HUES64 (cell line): ENCODE measurements around the gene MCTS1. TPM values are rescaled to one million over a fixed set of nuclear protein-coding genes. Genes with fewer than 3 reads are reported as not detected.

ENCODE experiments used
- H3K27ac ChIP-seq: 2 replicates; pipeline ENCODE4 v1.7.0; 2013; ENCODE audit warnings: low read depth, low read length, inconsistent platforms
- H3K27me3 ChIP-seq: 2 replicates; pipeline ENCODE4 v1.6.1; 2013; ENCODE audit warnings: mild to moderate bottlenecking, low read length; ENCODE audit not compliant: insufficient read depth
- H3K36me3 ChIP-seq: 2 replicates; pipeline ENCODE4 v1.6.1; 2013; ENCODE audit warnings: mild to moderate bottlenecking, low read length; ENCODE audit not compliant: insufficient read depth
- H3K4me1 ChIP-seq: 2 replicates; pipeline ENCODE4 v1.6.1; 2013; ENCODE audit warnings: mild to moderate bottlenecking, low read length, moderate library complexity; ENCODE audit not compliant: insufficient read depth
- H3K4me3 ChIP-seq: 2 replicates; pipeline ENCODE4 v1.5.1; 2013; ENCODE audit warnings: mild to moderate bottlenecking, low read length, moderate library complexity
- H3K9ac ChIP-seq: 2 replicates; pipeline ENCODE4 v1.6.1; 2013; ENCODE audit warnings: mild to moderate bottlenecking, low read depth, low read length
- H3K9me3 ChIP-seq: 2 replicates; pipeline ENCODE4 v1.6.1; 2013; ENCODE audit warnings: low read depth, low read length; ENCODE audit not compliant: insufficient read depth
- WGBS: fragments of 150-250, 120-280 bp; methylation state at CpG from one replicate; pipeline ENCODE4 v1.1.7; 2013; ENCODE audit warnings: missing lambda C conversion rate; 5-methylcytosine and 5-hydroxymethylcytosine counted together
- polyA plus RNA-seq, 2 experiments: library from polyadenylated mRNA; stranded (reverse); fragments of 50-300 nt; gene quantifications; one replicate each; pipeline ENCODE4 v1.2.3, GENCODE V29; 2013

Gene MCTS1, protein sequence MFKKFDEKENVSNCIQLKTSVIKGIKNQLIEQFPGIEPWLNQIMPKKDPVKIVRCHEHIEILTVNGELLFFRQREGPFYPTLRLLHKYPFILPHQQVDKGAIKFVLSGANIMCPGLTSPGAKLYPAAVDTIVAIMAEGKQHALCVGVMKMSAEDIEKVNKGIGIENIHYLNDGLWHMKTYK
- 33.2 TPM for polyA plus RNA-seq (2013, experiment 1 of 2)
- 37.3 TPM for polyA plus RNA-seq (2013, experiment 2 of 2)

- H3K36me3 ChIP-seq, result peaks cover 6% of the 10 kb centered on the region; the same call in 1 of the 2 replicates
- no peaks in the 10 kb centered on the region; the same call in 1 of the 2 replicates for H3K4me1 ChIP-seq
- peak within 1 kb of the TSS; percentile 85 for H3K4me3 ChIP-seq
- no peaks in the 10 kb centered on the region for H3K27me3 ChIP-seq
- WGBS, result under 1% methylated on average over 25 of the region's 31 CpGs
- H3K9me3 ChIP-seq, result no peaks in the 10 kb centered on the region
- peak within 1 kb of the TSS; percentile 77 for H3K9ac ChIP-seq
- H3K27ac ChIP-seq, result peak within 1 kb of the TSS; percentile 95
Observed at GRCh38 chrX:120603707-120604360, at the start of gene MCTS1. Gene MCTS1 (plus strand): TSS chrX:120604101. CDS start chrX:120604237, 136 bp downstream.

DNA sequence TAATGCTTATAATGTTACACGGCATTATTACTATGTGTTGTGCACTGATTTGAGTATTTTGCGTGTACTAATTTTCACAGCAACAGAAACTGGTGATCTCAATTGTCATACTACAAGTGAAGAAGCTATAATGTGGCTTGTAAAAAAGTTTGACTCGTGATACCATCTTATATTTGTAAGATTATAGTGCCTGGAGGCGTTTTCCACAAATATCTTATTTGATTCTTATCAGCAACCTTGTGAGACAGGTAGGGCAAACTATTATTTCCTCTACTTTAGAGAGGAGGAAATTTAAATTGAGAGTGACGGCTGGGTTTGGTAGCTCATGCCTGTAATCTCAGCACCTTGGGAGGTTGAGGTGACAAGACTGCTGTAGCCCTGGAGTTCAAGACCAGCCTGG is 47.6 kb upstream of the MCTS1 start:
- H3K4me3 ChIP-seq, result no peak overlapping the region

GRCh38 chrX:120559804-120560203 is 44.1 kb upstream of the MCTS1 start:
- peak overlapping the region; percentile 90 for H3K9ac ChIP-seq
- H3K4me3 ChIP-seq, result peak overlapping the region; percentile 92
- no peaks in the 10 kb centered on the region for H3K9me3 ChIP-seq
- 3% methylated on average over 6 of the region's 7 CpGs for WGBS
- no peaks in the 10 kb centered on the region for H3K27me3 ChIP-seq
- H3K27ac ChIP-seq, result peak overlapping the region; percentile 98; the same call in 1 of the 2 replicates
- peaks cover 18% of the 10 kb centered on the region; the same call in 1 of the 2 replicates for H3K36me3 ChIP-seq
- H3K4me1 ChIP-seq, result 0 out of 2 replicates have a peak, but pooled peaks cover 8% of the 10 kb centered on the region

More for the DNA sequence above, 47.6 kb upstream of the MCTS1 start:
- no peak overlapping the region for H3K27ac ChIP-seq
- H3K27me3 ChIP-seq, result no peaks in the 10 kb centered on the region
- H3K4me1 ChIP-seq, result no peaks in the 10 kb centered on the region
- no peaks in the 10 kb centered on the region for H3K9me3 ChIP-seq
- no peak overlapping the region for H3K9ac ChIP-seq
- WGBS, result 93% methylated on average over 3 of the region's 5 CpGs
- peaks cover 24% of the 10 kb centered on the region; the same call in 1 of the 2 replicates for H3K36me3 ChIP-seq

- peak overlapping the region; percentile 98 for H3K27ac ChIP-seq
- H3K4me1 ChIP-seq, result 0 out of 2 replicates have a peak, but pooled peaks cover 8% of the 10 kb centered on the region
- H3K27me3 ChIP-seq, result no peaks in the 10 kb centered on the region
- H3K9ac ChIP-seq, result peak overlapping the region; percentile 90
- H3K36me3 ChIP-seq, result peaks cover 16% of the 10 kb centered on the region; the same call in 1 of the 2 replicates
- no peaks in the 10 kb centered on the region for H3K9me3 ChIP-seq
- WGBS, result 2% methylated on average over 8 of the region's 10 CpGs
- H3K4me3 ChIP-seq, result peak overlapping the region; percentile 92
Observed at GRCh38 chrX:120560405-120560841, 43.5 kb upstream of the MCTS1 start.

- H3K27ac ChIP-seq, result peak within 1 kb of the TSS; percentile 98
- 0 out of 2 replicates have a peak, but pooled peaks cover 8% of the 10 kb centered on the region for H3K4me1 ChIP-seq
- WGBS, result under 1% methylated on average over 45 of the region's 54 CpGs
- H3K4me3 ChIP-seq, result peak within 1 kb of the TSS; percentile 92
- H3K36me3 ChIP-seq, result peaks cover 13% of the 10 kb centered on the region; the same call in 1 of the 2 replicates
- no peaks in the 10 kb centered on the region for H3K27me3 ChIP-seq
- H3K9me3 ChIP-seq, result no peaks in the 10 kb centered on the region
- H3K9ac ChIP-seq, result peak within 1 kb of the TSS; percentile 90
Observed at GRCh38 chrX:120560842-120561633, 42.9 kb upstream of the MCTS1 start, which contains the start of gene CUL4B. Gene CUL4B (minus strand): TSS chrX:120560962. CDS start chrX:120560638, 324 bp downstream.

DNA sequence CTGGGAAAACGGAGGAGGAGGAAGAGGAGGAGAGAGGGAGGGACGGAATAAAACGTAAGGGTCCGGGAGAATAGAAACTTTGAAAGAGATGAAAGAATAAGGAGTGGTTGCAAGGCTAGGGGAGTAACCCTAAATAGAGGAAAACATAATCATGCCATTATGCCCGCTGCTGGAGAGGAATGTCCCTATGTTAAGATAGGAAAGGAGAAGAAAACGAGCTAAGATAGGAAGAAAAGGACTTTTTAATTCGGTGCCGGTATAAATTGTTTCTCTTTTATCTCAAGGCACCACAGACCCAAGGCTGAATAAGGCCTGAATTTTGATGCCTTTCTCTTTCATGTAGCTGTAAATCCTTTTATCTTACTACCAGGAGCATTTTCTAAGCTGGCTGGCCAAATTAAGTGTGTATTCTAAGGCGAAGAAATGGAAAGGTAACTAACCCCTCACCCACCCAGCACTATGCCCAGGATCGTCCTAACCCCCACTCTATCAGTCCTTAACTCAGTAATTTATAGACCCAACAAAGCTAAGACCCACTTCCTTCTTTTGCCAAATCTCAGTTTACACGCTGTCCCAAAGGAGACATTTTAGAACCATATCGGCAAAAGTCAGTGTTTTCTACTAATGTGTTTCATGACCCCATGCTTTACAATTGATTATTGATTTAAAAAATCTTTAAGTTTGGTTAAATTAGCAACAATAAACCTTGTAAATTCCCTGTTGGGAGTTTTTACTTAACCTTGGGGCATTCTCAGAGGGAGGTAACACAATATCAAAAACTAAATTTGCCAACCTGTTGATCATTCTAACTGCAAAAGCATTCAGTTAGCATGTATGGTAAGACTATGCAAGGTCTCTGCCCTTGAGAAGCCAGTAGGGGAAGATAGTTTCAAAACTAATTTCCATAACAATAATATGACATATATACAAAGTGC is 42.0 kb upstream of the MCTS1 start:
- Histone ChIP-seq H3K4me3 (peak overlapping the region; percentile 83), H3K27ac (peak overlapping the region; percentile 78)
- WGBS, result 14% methylated on average over 12 of the region's 12 CpGs

DNA sequence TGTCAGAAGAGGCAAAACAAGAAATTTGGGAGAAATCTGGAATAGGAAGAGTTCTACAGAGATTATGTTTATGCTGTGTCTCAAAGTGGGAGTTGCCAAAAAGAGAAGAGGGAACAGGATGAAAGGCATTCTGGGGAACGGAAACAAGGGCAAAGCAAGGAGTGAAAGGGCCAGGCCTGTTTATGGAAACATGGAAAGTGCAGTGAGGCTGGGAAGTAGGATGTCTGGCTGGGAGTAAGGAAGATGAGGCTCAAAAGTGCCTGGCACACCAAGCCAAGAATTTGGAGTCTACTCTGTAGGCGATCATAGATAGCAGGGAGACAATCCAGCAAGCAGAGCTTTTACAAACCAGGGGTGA is 41.4 kb upstream of the MCTS1 start:
- 0 out of 2 replicates have a peak, but pooled peaks cover 1% of the 10 kb centered on the region for H3K36me3 ChIP-seq
- H3K9me3 ChIP-seq, result no peaks in the 10 kb centered on the region
- WGBS, result 61% methylated on average over 2 of the region's 2 CpGs
- no peaks in the 10 kb centered on the region for H3K27me3 ChIP-seq
- no peak overlapping the region for H3K27ac ChIP-seq
- no peak overlapping the region for H3K9ac ChIP-seq
- H3K4me3 ChIP-seq, result peak overlapping the region; percentile 83; the same call in 1 of the 2 replicates
- 0 out of 2 replicates have a peak, but pooled peaks cover 8% of the 10 kb centered on the region for H3K4me1 ChIP-seq

More for the DNA sequence above, 42.0 kb upstream of the MCTS1 start:
- Histone ChIP-seq H3K9ac (peak overlapping the region; percentile 81), H3K4me1 (0 out of 2 replicates have a peak, but pooled peaks cover 8% of the 10 kb centered on the region), H3K27me3 (no peaks in the 10 kb centered on the region), H3K9me3 (no peaks in the 10 kb centered on the region), H3K36me3 (peaks cover 6% of the 10 kb centered on the region; the same call in 1 of the 2 replicates)

GRCh38 chrX:120564925-120565324 is 39.0 kb upstream of the MCTS1 start:
- Histone ChIP-seq H3K27ac (no peak overlapping the region), H3K9ac (no peak overlapping the region), H3K9me3 (no peaks in the 10 kb centered on the region), H3K36me3 (no peaks in the 10 kb centered on the region), H3K4me3 (no peak overlapping the region), H3K27me3 (no peaks in the 10 kb centered on the region), H3K4me1 (0 out of 2 replicates have a peak, but pooled peaks cover 8% of the 10 kb centered on the region)
- no CpG with 5 or more reads among the region's 1 CpG for WGBS

- H3K36me3 ChIP-seq, result no peaks in the 10 kb centered on the region
- H3K27ac ChIP-seq, result no peak overlapping the region
- no peak overlapping the region for H3K9ac ChIP-seq
- H3K9me3 ChIP-seq, result no peaks in the 10 kb centered on the region
- 87% methylated on average over 3 of the region's 3 CpGs for WGBS
- no peak overlapping the region for H3K4me3 ChIP-seq
- H3K4me1 ChIP-seq, result 0 out of 2 replicates have a peak, but pooled peaks cover 8% of the 10 kb centered on the region
- no peaks in the 10 kb centered on the region for H3K27me3 ChIP-seq
Observed at GRCh38 chrX:120566817-120567216, 37.1 kb upstream of the MCTS1 start.

DNA sequence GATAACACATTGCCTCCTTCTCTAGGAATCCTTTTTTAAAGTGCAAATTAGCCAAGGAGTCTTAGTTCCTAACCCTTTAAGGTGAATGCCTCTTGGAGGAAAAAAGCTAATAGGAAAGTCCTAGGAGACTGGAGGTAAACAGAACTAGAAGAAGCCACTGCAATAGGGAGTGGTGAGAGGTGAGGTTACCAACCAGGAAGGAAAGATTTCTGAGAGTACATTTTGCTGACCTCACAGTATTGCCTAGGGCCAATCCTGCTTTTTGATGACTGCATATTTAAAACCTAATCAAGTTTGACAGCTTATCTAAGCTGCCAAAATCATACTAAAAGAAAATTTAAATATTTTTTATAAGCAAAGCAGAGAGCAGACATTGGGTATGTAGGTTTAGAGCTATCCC is 35.9 kb upstream of the MCTS1 start:
- Histone ChIP-seq H3K9ac (no peak overlapping the region), H3K9me3 (no peaks in the 10 kb centered on the region), H3K36me3 (no peaks in the 10 kb centered on the region), H3K4me1 (no peaks in the 10 kb centered on the region), H3K27ac (no peak overlapping the region), H3K4me3 (no peak overlapping the region), H3K27me3 (no peaks in the 10 kb centered on the region)
